SW 1271 (cell line): ENCODE measurements around the gene RNU2-63P.
"Not testable (repeated sequence)": the region's sequence is repeated elsewhere in the genome, so short reads cannot be mapped to it uniquely, and the experiment has no call there.

Experiments used
- DNase-seq, 2 experiments: peaks; one replicate each; lab custom pipeline; 2025; lab: John Stamatoyannopoulos, UW

RNU2-63P gene

DNA sequence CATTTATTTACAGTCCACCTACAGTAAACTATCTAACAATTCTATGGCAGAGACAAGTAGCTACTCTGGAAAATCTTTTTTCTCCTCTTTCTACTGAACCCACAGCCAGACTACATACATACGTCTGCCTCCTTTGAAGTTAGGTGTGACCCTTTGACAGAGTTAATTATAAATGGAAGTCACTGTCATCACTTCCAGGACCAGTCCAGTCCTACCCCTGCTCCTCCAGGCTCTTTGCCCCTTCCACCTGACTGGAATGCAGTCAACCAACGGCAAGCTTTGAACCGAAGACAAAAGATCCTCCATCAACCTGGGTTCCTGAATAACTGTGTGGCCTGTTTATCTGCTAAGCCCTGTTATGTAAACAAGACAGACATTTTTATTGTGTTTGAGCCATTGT lies 35.2 kb downstream of the RNU2-63P start:
- DNase-seq, result not testable (repeated sequence)

GRCh38 chr2:87972385-87972784 lies 44.0 kb downstream of the RNU2-63P start:
- DNase-seq, result not testable (repeated sequence)
